Breast epithelium (tissue), 4 donors: Measurements from ENCODE around the gene TMEM108. TPM values are rescaled to one million over a fixed set of nuclear protein-coding genes. Genes with fewer than 3 reads are reported as not detected.

Experiments used
- DNase-seq, 2 donors: peaks; one replicate each; pipeline ENCODE4 v3.0.0-alpha.2; 2019; ENCODE audit warnings: low spot score in 2 of 2
- H3K27ac ChIP-seq, 2 donors: fragments of 200-600 bp; sonication (generic) in 1 of 2; one replicate each; pipeline ENCODE4 v1.5.1; 2016 to 2019; ENCODE audit warnings: mild to moderate bottlenecking in 1 of 2
- H3K27me3 ChIP-seq, 2 donors: fragments of 200-600 bp; sonication (generic) in 1 of 2; one replicate each; pipeline versions ENCODE4 v1.5.1 to v1.6.0; 2017 to 2019; ENCODE audit warnings: control low read depth in 1 of 2, mild to moderate bottlenecking in 1 of 2
- H3K36me3 ChIP-seq: fragments of 200-600 bp; one replicate; pipeline ENCODE4 v1.5.1; 2019
- H3K4me1 ChIP-seq, 2 donors: fragments of 200-600 bp; sonication (generic); one replicate each; pipeline ENCODE4 v1.5.1; 2016 to 2019; ENCODE audit warnings: control low read depth in 1 of 2
- H3K4me3 ChIP-seq, 3 donors: fragments of 200-600 bp; sonication (generic); 1 replicate in 2 of 3; 2 replicates in 1 of 3; pipeline ENCODE4 v1.5.1; 2016 to 2019; ENCODE audit warnings: mild to moderate bottlenecking in 3 of 3, moderate library complexity in 2 of 3
- H3K9me3 ChIP-seq, 2 donors: fragments of 200-600 bp; sonication (generic) in 1 of 2; one replicate each; pipeline ENCODE4 v1.5.1; 2016 to 2019; ENCODE audit warnings: control low read depth in 1 of 2
- POLR2A ChIP-seq: fragments of 450-650 bp; IDR thresholded peaks from one replicate; pipeline ENCODE4 v1.6.1; 2016; ENCODE audit warnings: antibody characterized with exemption, mild to moderate bottlenecking, moderate library complexity
- POLR2AphosphoS5 ChIP-seq, 3 donors: sonication (generic); formaldehyde crosslinking; IDR thresholded peaks; one replicate each; pipeline ENCODE4 v1.6.1; 2017; ENCODE audit warnings: antibody characterized with exemption in 3 of 3
- intact Hi-C: fragments of 100-400 bp; cut with DNase I; formaldehyde crosslinking; loops from one replicate; pipeline ENCODE4 v1.15.1; 2023; ENCODE audit warnings: low total_unique reads
- total RNA-seq, 3 donors: library from RNA; depleted of rRNA; stranded (reverse); fragments of >200 nt; gene quantifications; one replicate each; pipeline ENCODE4 v1.1.0, GENCODE V29; 2016
- TF ChIP-seq, protein P1 (sequence below), 3 donors: fragments of 450-650 bp; IDR thresholded peaks; one replicate each; pipeline ENCODE4 v1.5.1; 2016 to 2017; ENCODE audit warnings: antibody characterized with exemption in 3 of 3, mild to moderate bottlenecking in 3 of 3, moderate library complexity in 3 of 3

TMEM108 gene
- total RNA-seq, 3 donors from 2014 or later: 0.44 to 0.98 (median 0.48) TPM

- DNase-seq: no peak
- no peak overlapping the region for H3K4me3 ChIP-seq
- H3K4me1 ChIP-seq: no peaks in the 10 kb centered on the region
- intact Hi-C loops: no loop called here
- H3K27ac ChIP-seq: no peak overlapping the region
- no peaks in the 10 kb centered on the region for H3K9me3 ChIP-seq
- no peaks in the 10 kb centered on the region for H3K27me3 ChIP-seq
- no peaks in the 10 kb centered on the region for H3K36me3 ChIP-seq
- no peak for TF ChIP-seq POLR2A
- no peak for TF ChIP-seq POLR2AphosphoS5 (IDR thresholded peaks at IDR 0.05)
- TF ChIP-seq, protein P1, sequence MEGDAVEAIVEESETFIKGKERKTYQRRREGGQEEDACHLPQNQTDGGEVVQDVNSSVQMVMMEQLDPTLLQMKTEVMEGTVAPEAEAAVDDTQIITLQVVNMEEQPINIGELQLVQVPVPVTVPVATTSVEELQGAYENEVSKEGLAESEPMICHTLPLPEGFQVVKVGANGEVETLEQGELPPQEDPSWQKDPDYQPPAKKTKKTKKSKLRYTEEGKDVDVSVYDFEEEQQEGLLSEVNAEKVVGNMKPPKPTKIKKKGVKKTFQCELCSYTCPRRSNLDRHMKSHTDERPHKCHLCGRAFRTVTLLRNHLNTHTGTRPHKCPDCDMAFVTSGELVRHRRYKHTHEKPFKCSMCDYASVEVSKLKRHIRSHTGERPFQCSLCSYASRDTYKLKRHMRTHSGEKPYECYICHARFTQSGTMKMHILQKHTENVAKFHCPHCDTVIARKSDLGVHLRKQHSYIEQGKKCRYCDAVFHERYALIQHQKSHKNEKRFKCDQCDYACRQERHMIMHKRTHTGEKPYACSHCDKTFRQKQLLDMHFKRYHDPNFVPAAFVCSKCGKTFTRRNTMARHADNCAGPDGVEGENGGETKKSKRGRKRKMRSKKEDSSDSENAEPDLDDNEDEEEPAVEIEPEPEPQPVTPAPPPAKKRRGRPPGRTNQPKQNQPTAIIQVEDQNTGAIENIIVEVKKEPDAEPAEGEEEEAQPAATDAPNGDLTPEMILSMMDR (IDR thresholded peaks at IDR 0.05): no peak
These were observed 89.2 kb downstream of the TMEM108 start for GRCh38 chr3:133127381-133127780.

GRCh38 chr3:133130168-133130567 is 92.0 kb downstream of the TMEM108 start:
- TF ChIP-seq, protein P1 (IDR thresholded peaks at IDR 0.05): no peak
- no peak for TF ChIP-seq POLR2AphosphoS5 (IDR thresholded peaks at IDR 0.05)
- no peak for TF ChIP-seq POLR2A
- Histone ChIP-seq H3K4me3 (no peak overlapping the region), H3K9me3 (no peaks in the 10 kb centered on the region), H3K36me3 (no peaks in the 10 kb centered on the region), H3K4me1 (no peaks in the 10 kb centered on the region), H3K27ac (no peak overlapping the region), H3K27me3 (no peaks in the 10 kb centered on the region)
- intact Hi-C loops: no loop called here
- no peak for DNase-seq

GRCh38 chr3:133135306-133135705 is 97.1 kb downstream of the TMEM108 start:
- Histone ChIP-seq H3K36me3 (no peaks in the 10 kb centered on the region), H3K27ac (no peak overlapping the region), H3K4me3 (no peak overlapping the region), H3K4me1 (no peaks in the 10 kb centered on the region), H3K9me3 (no peaks in the 10 kb centered on the region), H3K27me3 (no peaks in the 10 kb centered on the region)
- intact Hi-C loops: no loop called here
- DNase-seq: no peak
- TF ChIP-seq POLR2A: no peak
- no peak for TF ChIP-seq POLR2AphosphoS5 (IDR thresholded peaks at IDR 0.05)
- TF ChIP-seq, protein P1 (IDR thresholded peaks at IDR 0.05): no peak

- Histone ChIP-seq H3K27me3 (no peaks in the 10 kb centered on the region), H3K4me3 (no peak overlapping the region), H3K4me1 (no peaks in the 10 kb centered on the region), H3K36me3 (no peaks in the 10 kb centered on the region), H3K9me3 (no peaks in the 10 kb centered on the region), H3K27ac (no peak overlapping the region)
- intact Hi-C loops: no loop called here
- no peak for DNase-seq
- TF ChIP-seq, protein P1 (IDR thresholded peaks at IDR 0.05): no peak
- TF ChIP-seq POLR2A (no peak), POLR2AphosphoS5 (IDR thresholded peaks at IDR 0.05) (no peak)
These were observed 98.2 kb downstream of the TMEM108 start for GRCh38 chr3:133136114-133137041.
